Tibial nerve (tissue), 4 donors: ENCODE measurements around the gene RCAN1. TPM values are rescaled to one million over a fixed set of nuclear protein-coding genes. Genes with fewer than 3 reads are reported as not detected.
"Not testable (repeated sequence)": the region's sequence is repeated elsewhere in the genome, so short reads cannot be mapped to it uniquely, and the experiment has no call there.

Experiments used
- DNase-seq, 2 donors: peaks; one replicate each; pipeline ENCODE4 v3.0.0-alpha.2; 2019; ENCODE audit warnings: low spot score in 2 of 2
- H3K27ac ChIP-seq, 4 donors: fragments of 200-600 bp; sonication (generic) in 3 of 4; one replicate each; pipeline ENCODE4 v1.5.1; 2017 to 2019; ENCODE audit warnings: mild to moderate bottlenecking in 1 of 4
- H3K27me3 ChIP-seq, 2 donors: fragments of 200-600 bp; sonication (generic) in 1 of 2; one replicate each; pipeline versions ENCODE4 v1.5.1 to v1.6.0; 2017 to 2019
- H3K36me3 ChIP-seq, 3 donors: fragments of 200-600 bp; sonication (generic); one replicate each; pipeline ENCODE4 v1.5.1; 2018 to 2019
- H3K4me1 ChIP-seq, 4 donors: fragments of 200-600 bp; sonication (generic) in 3 of 4; one replicate each; pipeline ENCODE4 v1.5.1; 2017 to 2019
- H3K4me3 ChIP-seq, 4 donors: fragments of 200-600 bp; sonication (generic) in 3 of 4; one replicate each; pipeline ENCODE4 v1.5.1; 2017 to 2019; ENCODE audit warnings: mild to moderate bottlenecking in 1 of 4, moderate library complexity in 1 of 4
- H3K9me3 ChIP-seq, 4 donors: fragments of 200-600 bp; sonication (generic) in 3 of 4; one replicate each; pipeline ENCODE4 v1.5.1; 2017 to 2019
- EP300 ChIP-seq, 2 donors: sonication (generic); formaldehyde crosslinking; IDR thresholded peaks; one replicate each; pipeline ENCODE4 v1.6.1; 2017; ENCODE audit warnings: antibody characterized with exemption in 2 of 2, mild to moderate bottlenecking in 1 of 2
- POLR2A ChIP-seq, 2 donors: fragments of 450-650 bp; IDR thresholded peaks; one replicate each; pipeline ENCODE4 v1.6.1; 2017; ENCODE audit warnings: antibody characterized with exemption in 2 of 2, mild to moderate bottlenecking in 2 of 2, moderate library complexity in 2 of 2
- WGBS, 2 donors: methylation state at CpG; one replicate each; pipeline ENCODE4 v1.1.5; 2018; 5-methylcytosine and 5-hydroxymethylcytosine counted together
- total RNA-seq, 4 donors: library from RNA; depleted of rRNA; stranded (reverse); fragments of >200 nt; gene quantifications; one replicate each; pipeline ENCODE4 v1.1.0, GENCODE V29; 2016
- TF ChIP-seq, protein P1 (sequence below), 5 experiments: fragments of 200-600 bp in 3 of 5; fragments of 450-650 bp in 2 of 5; sonication (generic) in 3 of 5; IDR thresholded peaks; one replicate each; pipeline ENCODE4 v1.5.1; 2016 to 2019; ENCODE audit warnings: antibody characterized with exemption in 5 of 5, mild to moderate bottlenecking in 3 of 5, moderate library complexity in 2 of 5

Gene RCAN1
- total RNA-seq, 4 donors from 2014 or later, result 51.8 to 71.2 (median 66.7) TPM

DNA sequence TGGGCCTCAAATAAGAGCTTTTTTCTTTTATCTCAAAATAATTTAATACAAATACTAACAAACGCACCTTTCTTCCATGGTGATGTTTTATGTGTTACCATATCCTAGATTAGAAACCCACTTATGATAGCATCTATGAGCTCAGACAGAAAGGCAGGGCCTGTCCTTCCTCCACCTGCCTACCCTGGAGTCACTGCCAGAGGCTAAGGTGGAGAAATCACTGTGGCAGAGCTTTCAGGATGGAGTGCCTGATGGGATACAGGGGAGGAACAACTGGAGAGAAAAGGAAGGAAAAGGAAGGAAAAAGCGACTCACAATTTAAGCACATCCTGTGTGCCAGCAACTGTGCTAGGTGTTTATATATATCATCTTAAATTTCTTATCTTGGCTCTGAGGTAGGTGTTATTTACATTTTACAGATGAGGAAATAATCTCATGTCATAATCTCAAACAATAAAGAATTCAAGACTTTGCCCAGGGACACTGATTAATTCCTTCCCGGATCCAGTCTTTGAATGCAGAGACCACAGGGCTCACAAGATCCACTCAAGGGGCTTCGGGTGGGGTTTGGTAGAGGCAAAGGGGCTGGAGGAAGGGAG lies 45.4 kb downstream of the RCAN1 start:
- no peak overlapping the region for H3K4me3 ChIP-seq
- no peak for DNase-seq
- WGBS, 2 donors, result 89 to 96% methylated on average over 4 of the region's 4 CpGs
- H3K36me3 ChIP-seq, result peaks cover 0 to 13% (median 0%) of the 10 kb centered on the region in 3 donors
- TF ChIP-seq EP300 (IDR thresholded peaks at IDR 0.05) (no peak), POLR2A (IDR thresholded peaks at IDR 0.05) (no peak)
- TF ChIP-seq, protein P1, sequence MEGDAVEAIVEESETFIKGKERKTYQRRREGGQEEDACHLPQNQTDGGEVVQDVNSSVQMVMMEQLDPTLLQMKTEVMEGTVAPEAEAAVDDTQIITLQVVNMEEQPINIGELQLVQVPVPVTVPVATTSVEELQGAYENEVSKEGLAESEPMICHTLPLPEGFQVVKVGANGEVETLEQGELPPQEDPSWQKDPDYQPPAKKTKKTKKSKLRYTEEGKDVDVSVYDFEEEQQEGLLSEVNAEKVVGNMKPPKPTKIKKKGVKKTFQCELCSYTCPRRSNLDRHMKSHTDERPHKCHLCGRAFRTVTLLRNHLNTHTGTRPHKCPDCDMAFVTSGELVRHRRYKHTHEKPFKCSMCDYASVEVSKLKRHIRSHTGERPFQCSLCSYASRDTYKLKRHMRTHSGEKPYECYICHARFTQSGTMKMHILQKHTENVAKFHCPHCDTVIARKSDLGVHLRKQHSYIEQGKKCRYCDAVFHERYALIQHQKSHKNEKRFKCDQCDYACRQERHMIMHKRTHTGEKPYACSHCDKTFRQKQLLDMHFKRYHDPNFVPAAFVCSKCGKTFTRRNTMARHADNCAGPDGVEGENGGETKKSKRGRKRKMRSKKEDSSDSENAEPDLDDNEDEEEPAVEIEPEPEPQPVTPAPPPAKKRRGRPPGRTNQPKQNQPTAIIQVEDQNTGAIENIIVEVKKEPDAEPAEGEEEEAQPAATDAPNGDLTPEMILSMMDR (IDR thresholded peaks at IDR 0.05), result no peak
- no peaks in the 10 kb centered on the region for H3K9me3 ChIP-seq
- H3K27me3 ChIP-seq, result no peaks in the 10 kb centered on the region
- H3K27ac ChIP-seq, result peak overlapping the region in 1 of 4 donors; percentile 4
- H3K4me1 ChIP-seq, result peaks cover 0 to 8% (median 0%) of the 10 kb centered on the region in 4 donors

DNA sequence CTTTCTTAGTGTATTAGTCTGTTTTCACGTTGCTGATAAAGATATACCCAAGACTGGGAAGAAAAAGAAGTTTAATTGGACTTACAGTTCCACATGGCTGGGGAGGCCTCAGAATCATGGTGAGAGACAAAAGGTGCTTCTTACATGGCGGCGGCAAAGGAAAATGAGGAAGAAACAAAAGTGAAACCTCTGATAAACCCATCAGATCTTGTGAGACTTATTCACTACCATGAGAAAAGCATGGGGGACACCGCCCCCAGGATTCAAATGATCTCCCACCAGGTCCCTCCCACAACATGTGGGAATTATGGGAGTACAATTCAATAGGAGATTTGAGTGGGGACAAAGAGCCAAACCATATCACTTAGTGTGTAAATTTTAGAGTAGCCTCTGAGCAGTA lies 46.1 kb downstream of the RCAN1 start:
- not testable (repeated sequence) for H3K27ac ChIP-seq, DNase-seq, H3K4me3 ChIP-seq, H3K9me3 ChIP-seq, H3K27me3 ChIP-seq, H3K4me1 ChIP-seq
- peaks cover 0 to 13% (median 0%) of the 10 kb centered on the region in 3 donors for H3K36me3 ChIP-seq
- 94% methylated on average over 4 of the region's 4 CpGs for WGBS, 2 donors

DNA sequence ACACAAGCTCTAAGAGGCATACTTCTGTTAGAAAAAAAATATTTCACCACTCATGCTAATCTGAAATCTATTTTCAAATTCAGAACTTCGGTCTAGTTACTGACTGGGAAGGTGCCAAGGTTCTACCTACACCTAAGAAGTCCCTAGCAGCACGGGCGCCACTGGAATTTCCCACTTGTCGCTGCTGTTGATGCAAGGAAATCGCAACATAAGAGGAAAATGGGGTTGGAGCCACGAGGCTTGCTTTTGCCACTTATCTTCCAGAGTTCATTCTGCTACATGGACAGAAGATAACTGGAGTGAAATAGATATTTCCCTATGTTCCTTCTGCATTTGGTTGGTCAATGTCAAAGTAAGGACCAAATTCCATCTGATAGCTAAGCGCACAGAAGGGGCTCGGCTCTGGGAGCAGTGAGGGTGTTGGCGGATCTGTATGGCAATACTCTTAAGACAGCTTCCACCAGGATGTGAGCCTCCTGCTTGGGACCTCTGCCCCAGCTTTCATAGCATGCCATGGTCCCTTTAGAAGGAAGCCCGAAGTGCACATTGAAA lies 47.2 kb downstream of the RCAN1 start:
- DNase-seq, result no peak
- Histone ChIP-seq H3K9me3 (no peaks in the 10 kb centered on the region), H3K4me1 (peaks cover 0 to 1% (median 0%) of the 10 kb centered on the region in 4 donors), H3K36me3 (peaks cover 0 to 13% (median 0%) of the 10 kb centered on the region in 3 donors), H3K27me3 (no peaks in the 10 kb centered on the region), H3K4me3 (no peak overlapping the region), H3K27ac (no peak overlapping the region)
- no peak for TF ChIP-seq POLR2A (IDR thresholded peaks at IDR 0.05)
- TF ChIP-seq, protein P1 (IDR thresholded peaks at IDR 0.05), result no peak
- no peak for TF ChIP-seq EP300 (IDR thresholded peaks at IDR 0.05)
- WGBS, 2 donors, result 85 to 87% methylated on average over 10 of the region's 10 CpGs

DNA sequence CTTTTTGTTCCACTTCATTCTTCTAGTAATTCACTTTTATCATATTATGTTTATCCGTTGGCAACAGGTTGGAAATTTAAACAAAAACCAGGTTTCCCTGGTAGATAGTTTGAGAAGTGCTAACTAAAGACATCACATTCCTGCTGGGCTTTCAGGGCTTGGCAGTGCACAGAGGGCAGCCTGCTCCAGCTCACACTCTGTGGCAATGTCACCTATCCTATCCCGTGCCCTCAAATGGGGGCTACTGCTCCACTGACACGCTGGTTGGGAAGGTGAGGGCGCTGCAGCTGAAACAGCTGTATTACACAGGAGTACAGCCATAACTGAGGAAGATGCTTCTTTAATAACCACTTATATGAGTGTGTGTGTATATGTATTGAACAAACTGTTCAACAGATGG lies 49.7 kb downstream of the RCAN1 start:
- Histone ChIP-seq H3K4me1 (peaks cover 0 to 13% (median 0%) of the 10 kb centered on the region in 4 donors), H3K27me3 (no peaks in the 10 kb centered on the region), H3K9me3 (no peaks in the 10 kb centered on the region), H3K27ac (no peak overlapping the region), H3K4me3 (no peak overlapping the region), H3K36me3 (peaks cover 0 to 13% (median 0%) of the 10 kb centered on the region in 3 donors)
- WGBS, 2 donors, result 92 to 100% methylated on average over 4 of the region's 4 CpGs
- TF ChIP-seq, protein P1 (IDR thresholded peaks at IDR 0.05), result no peak
- TF ChIP-seq POLR2A (IDR thresholded peaks at IDR 0.05) (no peak), EP300 (IDR thresholded peaks at IDR 0.05) (no peak)
- DNase-seq, result no peak

DNA sequence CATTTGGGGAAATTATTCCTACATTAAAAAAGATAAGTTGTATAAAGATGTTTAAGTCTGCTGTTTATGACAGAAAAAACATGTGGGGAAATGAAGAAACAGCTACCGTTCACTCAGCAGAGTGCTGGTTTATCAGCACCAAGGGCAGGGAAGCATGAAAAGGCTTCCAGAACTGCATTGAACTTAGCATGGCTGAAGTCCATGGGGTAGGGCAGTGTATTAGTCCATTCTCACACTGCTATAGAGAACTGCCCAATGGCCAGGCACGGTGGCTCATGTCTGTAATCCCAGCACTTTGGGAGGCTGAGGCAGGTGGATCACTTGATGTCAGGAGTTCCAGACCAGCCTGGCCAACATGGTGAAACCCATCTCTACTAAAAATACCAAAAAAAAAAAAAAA lies 51.5 kb downstream of the RCAN1 start:
- H3K27me3 ChIP-seq, H3K4me3 ChIP-seq, H3K9me3 ChIP-seq, DNase-seq, H3K27ac ChIP-seq: not testable (repeated sequence)
- Histone ChIP-seq H3K36me3 (peaks cover 0 to 13% (median 0%) of the 10 kb centered on the region in 3 donors), H3K4me1 (peaks cover 0 to 28% (median 2%) of the 10 kb centered on the region in 4 donors)
- WGBS, 2 donors, result 77 to 82% methylated on average over 2 of the region's 2 CpGs

DNA sequence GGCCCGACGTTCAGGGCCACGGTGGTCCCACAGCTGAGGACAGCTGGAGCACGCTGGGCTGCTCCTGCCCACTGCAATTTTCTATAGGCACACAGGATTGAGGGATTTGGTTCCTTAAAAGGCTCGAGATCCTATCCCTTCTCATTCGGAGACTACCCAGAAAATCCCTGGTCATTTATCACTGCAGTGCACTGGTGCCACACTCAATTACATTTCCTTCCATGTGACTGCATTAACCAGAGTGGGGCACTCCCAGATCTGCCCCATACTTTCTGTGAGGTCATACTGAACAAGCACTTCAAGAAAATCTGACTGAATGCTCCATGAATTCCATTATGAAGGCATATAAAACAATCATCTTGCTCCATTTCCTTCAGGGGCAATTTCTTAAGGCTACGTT lies 53.1 kb downstream of the RCAN1 start:
- no peaks in the 10 kb centered on the region for H3K9me3 ChIP-seq
- H3K27ac ChIP-seq, result peak overlapping the region in 2 of 4 donors; percentile 44 to 53
- TF ChIP-seq, protein P1 (IDR thresholded peaks at IDR 0.05), result no peak
- TF ChIP-seq EP300 (IDR thresholded peaks at IDR 0.05) (no peak), POLR2A (IDR thresholded peaks at IDR 0.05) (no peak)
- peaks cover 0 to 39% (median 9%) of the 10 kb centered on the region in 4 donors for H3K4me1 ChIP-seq
- no peaks in the 10 kb centered on the region for H3K27me3 ChIP-seq
- H3K36me3 ChIP-seq, result peaks cover 0 to 13% (median 0%) of the 10 kb centered on the region in 3 donors
- 74 to 92% methylated on average over 7 of the region's 7 CpGs for WGBS, 2 donors
- DNase-seq, result no peak
- H3K4me3 ChIP-seq, result no peak overlapping the region
